ENCODE measurements around the gene HDAC9.

HDAC9 gene

DNA sequence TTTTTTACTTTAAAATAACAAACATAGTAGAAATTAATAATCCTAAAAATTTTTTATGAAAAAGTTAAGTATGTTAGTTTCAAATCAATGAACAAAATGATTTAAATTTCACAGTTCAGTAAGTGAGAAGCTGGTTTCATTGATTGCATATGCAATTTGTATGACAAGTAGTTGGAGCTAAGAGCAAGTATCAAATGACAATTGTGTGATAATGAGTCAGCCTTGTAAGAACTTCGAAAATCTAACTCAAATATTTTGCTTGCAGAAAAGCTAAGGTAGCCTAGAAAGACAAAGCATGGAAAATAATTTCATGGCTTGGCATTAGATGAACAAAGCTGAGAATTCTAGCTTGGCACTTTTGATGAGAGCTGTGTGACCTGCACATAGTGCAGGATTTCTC, 111.5 kb downstream of the HDAC9 start:
- Histone ChIP-seq H3K9ac (no peak overlapping the region), H3K4me3 (IDR thresholded peaks at IDR 0.05; ENCODE audit: insufficient read depth, low read depth, low read length) (no peak overlapping the region), H3K4me2 (no peak overlapping the region), H3K79me2 (ENCODE audit: insufficient read depth, low read depth) (no peaks in the 10 kb centered on the region), H4K20me1 (ENCODE audit: insufficient read depth) (no peaks in the 10 kb centered on the region), H3K27me3 (ENCODE audit: insufficient read depth, low read depth) (no peaks in the 10 kb centered on the region), H2AFZ (ENCODE audit: low read depth) (no peak overlapping the region), H3K27ac (no peak overlapping the region), H3K36me3 (ENCODE audit: insufficient read depth) (no peaks in the 10 kb centered on the region; the same call in 1 of the 2 replicates), H3K4me1 (ENCODE audit: low read depth, poor library complexity, severe bottlenecking) (no peaks in the 10 kb centered on the region)
- no peak for TF ChIP-seq CTCF (conservative IDR thresholded peaks at IDR 0.05; ENCODE audit: low read depth, low read length)

DNA sequence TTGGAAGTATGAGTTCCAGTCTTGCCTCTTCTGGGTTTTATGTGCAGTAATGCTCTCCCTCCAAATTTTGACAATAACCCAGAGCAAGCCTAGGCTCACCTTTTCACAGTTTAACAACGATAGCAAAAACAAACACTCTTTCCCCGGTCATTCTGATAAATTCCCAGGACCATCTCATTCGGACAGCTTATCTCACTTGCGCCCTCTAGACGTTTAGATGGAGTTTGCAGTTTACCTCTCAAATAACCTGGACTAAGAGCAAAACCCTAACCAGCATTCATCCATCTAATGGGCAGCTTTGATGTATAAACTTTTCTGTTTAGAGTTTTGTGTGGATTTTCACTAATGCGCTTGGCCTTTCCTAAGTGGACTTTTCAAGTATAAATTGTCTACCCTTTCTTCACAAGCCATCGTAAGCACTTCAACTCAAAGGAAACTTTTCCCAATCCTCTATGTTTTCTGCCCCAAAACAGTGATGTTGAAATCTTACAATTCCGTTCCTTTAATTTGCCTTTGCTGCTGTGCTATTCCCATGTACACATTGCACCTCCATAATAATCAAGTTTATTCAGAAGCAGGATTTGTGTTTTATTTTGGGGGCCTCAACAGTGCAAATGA, 114.9 kb downstream of the HDAC9 start:
- H3K27ac ChIP-seq, result no peak overlapping the region
- H3K27me3 ChIP-seq (ENCODE audit: insufficient read depth, low read depth), result no peaks in the 10 kb centered on the region
- no peak overlapping the region for H2AFZ ChIP-seq (ENCODE audit: low read depth)
- H3K79me2 ChIP-seq (ENCODE audit: insufficient read depth, low read depth), result no peaks in the 10 kb centered on the region
- no peak overlapping the region for H3K4me2 ChIP-seq
- H3K9ac ChIP-seq, result no peak overlapping the region
- no peak overlapping the region for H3K4me3 ChIP-seq (IDR thresholded peaks at IDR 0.05; ENCODE audit: insufficient read depth, low read depth, low read length)
- H3K36me3 ChIP-seq (ENCODE audit: insufficient read depth), result no peaks in the 10 kb centered on the region; the same call in 1 of the 2 replicates
- TF ChIP-seq CTCF (conservative IDR thresholded peaks at IDR 0.05; ENCODE audit: low read depth, low read length), result peak; percentile 56; the same call in 1 of the 2 replicates
- no peaks in the 10 kb centered on the region for H3K4me1 ChIP-seq (ENCODE audit: low read depth, poor library complexity, severe bottlenecking)
- H4K20me1 ChIP-seq (ENCODE audit: insufficient read depth), result no peaks in the 10 kb centered on the region

DNA sequence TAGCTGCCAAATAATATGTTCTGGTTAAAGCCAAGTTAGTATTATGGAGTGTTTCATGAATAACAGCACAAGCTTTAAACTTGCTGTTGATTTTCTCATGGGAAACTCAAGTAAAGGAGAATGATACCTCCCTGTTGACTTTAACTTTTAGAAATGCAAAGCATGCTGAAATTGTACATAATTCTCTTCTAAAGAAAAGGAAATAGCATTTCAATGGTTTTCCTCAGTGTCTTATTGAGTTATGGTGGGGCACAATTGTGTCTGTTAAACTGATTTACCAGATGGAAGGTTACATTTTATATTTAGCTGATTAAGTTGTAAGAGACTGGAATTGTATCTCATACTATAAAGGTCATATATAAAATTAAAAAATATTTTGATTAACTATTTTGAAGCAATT, 119.3 kb downstream of the HDAC9 start:
- Histone ChIP-seq H2AFZ (ENCODE audit: low read depth) (no peak overlapping the region), H3K4me3 (IDR thresholded peaks at IDR 0.05; ENCODE audit: insufficient read depth, low read depth, low read length) (no peak overlapping the region), H3K4me2 (no peak overlapping the region), H3K36me3 (ENCODE audit: insufficient read depth) (no peaks in the 10 kb centered on the region), H3K4me1 (ENCODE audit: low read depth, poor library complexity, severe bottlenecking) (no peaks in the 10 kb centered on the region), H3K27ac (no peak overlapping the region), H3K27me3 (ENCODE audit: insufficient read depth, low read depth) (no peaks in the 10 kb centered on the region), H4K20me1 (ENCODE audit: insufficient read depth) (no peaks in the 10 kb centered on the region), H3K79me2 (ENCODE audit: insufficient read depth, low read depth) (no peaks in the 10 kb centered on the region), H3K9ac (no peak overlapping the region)
- TF ChIP-seq CTCF (conservative IDR thresholded peaks at IDR 0.05; ENCODE audit: low read depth, low read length), result no peak

DNA sequence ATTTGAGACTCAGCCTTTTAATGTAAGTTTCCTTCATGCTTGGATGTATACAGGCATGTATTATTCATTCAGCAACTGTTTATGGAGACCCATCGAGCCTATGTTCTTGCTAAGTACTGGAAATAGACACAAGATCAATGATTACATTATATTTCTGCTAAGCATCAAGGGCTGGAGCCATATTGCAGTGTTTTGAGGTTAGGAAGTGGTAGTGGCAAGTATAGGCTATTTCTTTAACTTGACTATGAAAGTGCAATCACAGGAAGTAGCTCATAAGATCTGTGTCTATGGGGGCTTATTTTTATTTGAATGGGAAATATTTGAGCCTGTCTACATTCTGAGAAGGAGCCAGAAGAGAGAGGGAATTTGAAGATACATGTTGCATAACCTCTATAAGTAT, 123.8 kb downstream of the HDAC9 start:
- Histone ChIP-seq H3K27me3 (ENCODE audit: insufficient read depth, low read depth) (no peaks in the 10 kb centered on the region), H2AFZ (ENCODE audit: low read depth) (no peak overlapping the region), H4K20me1 (ENCODE audit: insufficient read depth) (no peaks in the 10 kb centered on the region), H3K9ac (no peak overlapping the region), H3K4me2 (no peak overlapping the region), H3K4me1 (ENCODE audit: low read depth, poor library complexity, severe bottlenecking) (no peaks in the 10 kb centered on the region), H3K27ac (no peak overlapping the region), H3K36me3 (ENCODE audit: insufficient read depth) (no peaks in the 10 kb centered on the region), H3K79me2 (ENCODE audit: insufficient read depth, low read depth) (no peaks in the 10 kb centered on the region), H3K4me3 (IDR thresholded peaks at IDR 0.05; ENCODE audit: insufficient read depth, low read depth, low read length) (no peak overlapping the region)
- TF ChIP-seq CTCF (conservative IDR thresholded peaks at IDR 0.05; ENCODE audit: low read depth, low read length), result no peak
